HFFc6 (cell line): ENCODE results near the gene AKT3. TPM values are rescaled to one million over a fixed set of nuclear protein-coding genes. Genes with fewer than 3 reads are reported as not detected.
A peak's percentile ranks its signal among the peaks of the same experiment; 100 is the strongest.

Experiments used
- DNase-seq: peaks from one replicate; pipeline ENCODE4 v3.0.0-alpha.2; 2018
- H3K27ac Mint-ChIP-seq: 2 replicates; pipeline ENCODE4 v1.8.0; 2020; ENCODE audit warnings: mild to moderate bottlenecking, mixed read lengths
- H3K27me3 Mint-ChIP-seq: 2 replicates; pipeline ENCODE4 v1.8.0; 2021; ENCODE audit warnings: mild to moderate bottlenecking, moderate library complexity, mixed read lengths; ENCODE audit not compliant: insufficient read depth
- H3K36me3 Mint-ChIP-seq: 2 replicates; pipeline ENCODE4 v1.8.0; 2021; ENCODE audit warnings: low read depth, mixed read lengths
- H3K4me1 Mint-ChIP-seq: 2 replicates; pipeline ENCODE4 v1.8.0; 2020; ENCODE audit warnings: low read depth, mixed read lengths
- H3K4me3 Mint-ChIP-seq: 2 replicates; pipeline ENCODE4 v1.8.0; 2020; ENCODE audit warnings: mild to moderate bottlenecking, moderate library complexity, mixed read lengths
- H3K9me3 Mint-ChIP-seq: 2 replicates; pipeline ENCODE4 v1.8.0; 2020; ENCODE audit warnings: mild to moderate bottlenecking, mixed read lengths
- CTCF ChIP-seq: fragments of 200-600 bp; sonication (generic); IDR thresholded peaks from 2 replicates; pipeline ENCODE4 v1.5.0; 2021; ENCODE audit warnings: antibody characterized with exemption, mild to moderate bottlenecking
- total RNA-seq, 6 experiments: library from RNA; stranded (reverse); fragmentation: NEBNext Ultra II Directional; extraction: Animal tissue kit (Norgen Biotek cat#: 25700); gene quantifications; 2 replicates in 1 of 6; 3 replicates in 5 of 6; pipeline ENCODE4 v1.2.3, GENCODE V29; 2021

The AKT3 gene
- total RNA-seq, 6 experiments from 2014 or later = 66.8 to 85.4 (median 75.1) TPM

DNA sequence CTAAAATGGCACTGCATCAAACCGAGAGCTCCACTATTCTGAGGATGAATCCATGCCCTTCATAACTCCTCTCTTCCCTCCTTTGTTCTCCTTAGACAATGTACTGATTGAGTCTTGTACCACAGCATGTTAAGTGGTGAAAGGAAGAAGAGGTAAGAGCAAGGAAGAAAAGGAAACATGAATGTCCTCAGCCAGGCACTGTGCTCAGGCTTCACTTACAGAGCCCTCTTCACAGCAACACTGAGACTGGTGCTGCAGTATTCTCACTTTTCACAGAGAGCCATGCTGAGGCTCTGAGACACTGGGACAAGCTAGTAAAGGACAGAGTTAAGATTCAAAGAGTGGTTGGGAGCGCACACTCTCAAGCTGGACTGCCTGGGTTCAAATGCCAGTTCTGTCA, 143.5 kb downstream of the AKT3 start:
- no peaks in the 10 kb centered on the region; the same call in 1 of the 2 replicates for H3K36me3 Mint-ChIP-seq
- H3K4me1 Mint-ChIP-seq = peaks cover 23% of the 10 kb centered on the region
- no peaks in the 10 kb centered on the region for H3K9me3 Mint-ChIP-seq
- no peak overlapping the region; the same call in 1 of the 2 replicates for H3K27ac Mint-ChIP-seq
- H3K4me3 Mint-ChIP-seq = no peak overlapping the region
- H3K27me3 Mint-ChIP-seq = no peaks in the 10 kb centered on the region
- no peak for DNase-seq
- no peak for TF ChIP-seq CTCF

DNA sequence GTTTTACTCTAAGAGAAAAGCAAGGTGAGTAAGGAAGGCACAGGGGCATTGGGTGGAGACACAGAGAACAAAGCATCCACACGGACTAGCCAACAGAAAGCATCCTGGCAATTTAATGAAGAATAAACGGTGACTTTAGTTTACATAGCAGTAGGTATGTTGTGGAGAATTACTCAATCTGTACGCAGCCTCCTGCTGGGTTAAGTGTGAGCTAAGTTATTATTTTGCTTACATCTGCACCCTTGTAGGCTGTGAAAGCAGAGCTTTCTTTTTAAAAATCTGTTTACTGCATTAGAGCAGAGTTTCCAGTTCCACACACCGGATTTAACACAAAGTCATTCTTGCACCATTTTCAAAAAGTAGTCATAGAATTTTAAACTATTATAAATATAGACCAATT, 144.5 kb downstream of the AKT3 start:
- TF ChIP-seq CTCF = no peak
- H3K36me3 Mint-ChIP-seq = no peaks in the 10 kb centered on the region

DNA sequence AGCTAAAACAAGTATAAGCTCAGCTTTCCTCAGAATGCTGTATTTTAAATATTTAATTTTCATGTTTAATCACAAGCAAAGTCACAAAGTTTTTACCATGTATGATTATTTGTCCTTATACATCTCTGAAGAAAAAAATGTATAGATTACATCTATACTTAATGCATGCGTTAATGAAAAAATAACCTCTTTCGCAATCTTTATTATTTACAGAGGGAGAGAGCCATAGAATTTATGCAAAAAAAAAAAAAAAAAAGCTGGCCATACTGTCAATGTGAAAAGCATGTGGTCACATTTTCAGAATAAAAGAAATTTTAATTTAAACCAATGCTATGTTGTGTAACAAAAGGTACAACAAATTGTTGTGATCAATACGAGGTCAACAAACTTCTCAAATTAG, 148.2 kb downstream of the AKT3 start:
- no peaks in the 10 kb centered on the region for H3K36me3 Mint-ChIP-seq
- H3K4me1 Mint-ChIP-seq = peaks cover 5% of the 10 kb centered on the region
- DNase-seq = no peak
- TF ChIP-seq CTCF = no peak
- no peak overlapping the region for H3K4me3 Mint-ChIP-seq
- H3K9me3 Mint-ChIP-seq = no peaks in the 10 kb centered on the region
- H3K27ac Mint-ChIP-seq = no peak overlapping the region
- no peaks in the 10 kb centered on the region for H3K27me3 Mint-ChIP-seq

More for the DNA sequence above, 144.5 kb downstream of the AKT3 start:
- no peak for DNase-seq
- Mint-ChIP-seq H3K9me3 (no peaks in the 10 kb centered on the region), H3K4me3 (no peak overlapping the region), H3K27me3 (no peaks in the 10 kb centered on the region), H3K27ac (no peak overlapping the region), H3K4me1 (peaks cover 14% of the 10 kb centered on the region)

DNA sequence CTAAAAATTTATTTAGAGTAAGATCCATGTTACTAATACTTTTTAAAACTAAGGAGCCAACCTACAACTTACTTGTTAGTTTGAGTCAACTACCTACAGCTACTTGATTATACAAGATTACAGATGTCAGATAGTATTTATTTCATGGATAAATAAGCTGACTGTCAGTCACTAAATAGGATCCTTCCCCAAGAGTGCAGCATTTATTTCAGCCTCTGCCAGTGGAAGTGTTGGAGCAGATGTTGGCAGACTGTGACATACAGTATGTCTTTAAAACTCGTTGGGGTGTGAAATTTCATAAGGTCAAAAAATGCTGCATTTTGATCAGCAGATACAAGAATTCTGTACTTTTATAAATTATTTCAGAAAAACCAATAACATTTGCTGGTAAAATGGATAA, 156.2 kb downstream of the AKT3 start:
- H3K4me3 Mint-ChIP-seq = no peak overlapping the region
- no peaks in the 10 kb centered on the region for H3K9me3 Mint-ChIP-seq
- no peak overlapping the region for H3K27ac Mint-ChIP-seq
- no peak for DNase-seq
- H3K36me3 Mint-ChIP-seq = peaks cover 12% of the 10 kb centered on the region; the same call in 1 of the 2 replicates
- H3K4me1 Mint-ChIP-seq = peaks cover 14% of the 10 kb centered on the region
- TF ChIP-seq CTCF = no peak
- H3K27me3 Mint-ChIP-seq = no peaks in the 10 kb centered on the region

DNA sequence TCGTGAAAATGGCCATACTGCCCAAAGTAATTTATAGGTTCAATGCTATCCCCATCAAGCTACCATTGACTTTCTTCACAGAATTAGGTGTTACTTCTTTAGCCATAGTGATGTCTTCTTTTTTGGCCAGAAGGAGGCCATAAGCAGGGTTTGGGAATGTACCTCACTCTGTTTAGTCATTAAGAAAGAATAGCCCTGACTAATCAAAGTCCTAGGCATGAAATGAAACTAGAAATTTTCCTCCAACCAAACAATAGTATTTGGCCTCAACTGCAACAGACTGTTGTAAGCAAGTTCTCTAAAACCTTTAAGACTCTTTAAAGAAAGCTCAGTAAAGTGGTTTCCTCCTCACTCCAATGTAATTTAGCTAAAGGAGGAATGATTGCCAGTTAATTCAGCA, 163.9 kb downstream of the AKT3 start:
- no peak for TF ChIP-seq CTCF
- H3K4me3 Mint-ChIP-seq = no peak overlapping the region
- DNase-seq = no peak
- H3K4me1 Mint-ChIP-seq = peaks cover 10% of the 10 kb centered on the region
- H3K27me3 Mint-ChIP-seq = no peaks in the 10 kb centered on the region
- no peak overlapping the region for H3K27ac Mint-ChIP-seq
- H3K9me3 Mint-ChIP-seq = no peaks in the 10 kb centered on the region
- H3K36me3 Mint-ChIP-seq = peaks cover 30% of the 10 kb centered on the region

- Mint-ChIP-seq H3K36me3 (peaks cover 22% of the 10 kb centered on the region), H3K27ac (peak overlapping the region; percentile 54; the same call in 1 of the 2 replicates), H3K4me3 (no peak overlapping the region), H3K9me3 (no peaks in the 10 kb centered on the region), H3K4me1 (peaks cover 26% of the 10 kb centered on the region), H3K27me3 (peaks cover 2% of the 10 kb centered on the region; the same call in 1 of the 2 replicates)
- DNase-seq = no peak
- no peak for TF ChIP-seq CTCF
Observed at GRCh38 chr1:243680860-243681259, 169.2 kb downstream of the AKT3 start.
